SK-N-MC (cell line): Measurements from ENCODE around the gene HDC.

Experiments used
- EZH2 ChIP-seq: fragments of 200-600 bp; sonication (generic); IDR thresholded peaks from one replicate; pipeline ENCODE4 v1.6.1; 2017; ENCODE audit warnings: antibody characterized with exemption
- POLR2AphosphoS5 ChIP-seq: IDR thresholded peaks from 2 replicates; pipeline ENCODE4 v1.6.1; 2012; ENCODE audit warnings: mild to moderate bottlenecking, low read depth, low read length, borderline replicate concordance

GRCh38 chr15:50275091-50275490, 9.6 kb upstream of the HDC start:
- no peak for TF ChIP-seq EZH2
- no peak for TF ChIP-seq POLR2AphosphoS5
